Keratinocyte (primary cell): Measurements from ENCODE around the gene IL6R. TPM values are rescaled to one million over a fixed set of nuclear protein-coding genes. Genes with fewer than 3 reads are reported as not detected.

Experiments
- DNase-seq: peaks from one replicate; pipeline ENCODE4 v3.0.0-alpha.2; 2011; ENCODE audit warnings: low read depth, missing footprints, low spot score
- FAIRE-seq: peaks from 2 replicates; lab custom pipeline; 2011; peaks lifted over from hg19 to GRCh38; lab: Jason Lieb, UNC
- H2AFZ ChIP-seq: 2 replicates; pipeline ENCODE4 v1.6.0; 2012; ENCODE audit warnings: low read length, control low read depth, inconsistent platforms; ENCODE audit not compliant: control insufficient read depth
- H3K27ac ChIP-seq: 2 replicates; pipeline ENCODE4 v1.5.1; 2011; ENCODE audit warnings: low read length; ENCODE audit not compliant: control insufficient read depth, insufficient read depth
- H3K27me3 ChIP-seq: 3 replicates; pipeline ENCODE4 v1.6.0; 2011; ENCODE audit warnings: low read length; ENCODE audit not compliant: control insufficient read depth, insufficient read depth; ENCODE audit errors: extremely low read depth
- H3K36me3 ChIP-seq, 2 experiments: 2 replicates in 1 of 2; 3 replicates in 1 of 2; pipeline ENCODE4 v1.5.1; 2011; ENCODE audit warnings: low read length in 2 of 2, mild to moderate bottlenecking in 1 of 2; ENCODE audit not compliant: control insufficient read depth in 2 of 2, insufficient read depth in 2 of 2; ENCODE audit errors: extremely low read depth in 1 of 2
- H3K4me1 ChIP-seq: 3 replicates; pipeline ENCODE4 v1.5.1; 2011; ENCODE audit warnings: low read length; ENCODE audit not compliant: control insufficient read depth, insufficient read depth; ENCODE audit errors: extremely low read depth
- H3K4me2 ChIP-seq: 3 replicates; pipeline ENCODE4 v1.6.0; 2011; ENCODE audit warnings: low read depth, low read length; ENCODE audit not compliant: control insufficient read depth, insufficient read depth; ENCODE audit errors: extremely low read depth
- H3K4me3 ChIP-seq, 3 experiments: fragments of 200-600 bp in 1 of 3; sonication (generic) in 1 of 3; 2 replicates in 2 of 3; 3 replicates in 1 of 3; pipeline ENCODE4 v1.5.1; 2011 to 2016; ENCODE audit warnings: low read length in 3 of 3, mild to moderate bottlenecking in 3 of 3, control low read depth in 2 of 3, inconsistent platforms in 1 of 3, low read depth in 1 of 3, mixed read lengths in 1 of 3, mixed run types in 1 of 3, moderate library complexity in 1 of 3; ENCODE audit not compliant: control insufficient read depth in 2 of 3, insufficient read depth in 2 of 3; ENCODE audit errors: extremely low read depth in 1 of 3
- H3K79me2 ChIP-seq: 2 replicates; pipeline ENCODE4 v1.6.0; 2012; ENCODE audit warnings: low read length; ENCODE audit not compliant: control insufficient read depth, insufficient read depth
- H3K9ac ChIP-seq: 3 replicates; pipeline ENCODE4 v1.6.0; 2011; ENCODE audit warnings: low read length; ENCODE audit not compliant: control insufficient read depth, insufficient read depth; ENCODE audit errors: extremely low read depth
- H3K9me1 ChIP-seq: 3 replicates; pipeline ENCODE4 v1.6.0; 2011; ENCODE audit warnings: low read length; ENCODE audit not compliant: control insufficient read depth, insufficient read depth; ENCODE audit errors: extremely low read depth
- H3K9me3 ChIP-seq: 2 replicates; pipeline ENCODE4 v1.5.1; 2012; ENCODE audit warnings: low read depth, low read length; ENCODE audit not compliant: control insufficient read depth
- H4K20me1 ChIP-seq: 3 replicates; pipeline ENCODE4 v1.6.0; 2011; ENCODE audit warnings: low read length; ENCODE audit not compliant: control insufficient read depth, insufficient read depth; ENCODE audit errors: extremely low read depth
- EZH2 ChIP-seq: IDR thresholded peaks from one replicate; pipeline ENCODE4 v1.6.1; 2012; ENCODE audit warnings: inconsistent platforms, mild to moderate bottlenecking, low read length, moderate library complexity
- dilution Hi-C: fragments of 300-500 bp; cut with MboI; formaldehyde crosslinking; loops from one replicate; pipeline ENCODE4 v1.7.0; 2020; ENCODE audit warnings: low sequenced_read_pairs; ENCODE audit not compliant: extremely low pct_ligation_motif_present
- polyA plus RNA-seq, 5 experiments: library from polyadenylated mRNA; depleted of rRNA in 3 of 5; stranded (reverse) in 3 of 5; stranded (forward) in 1 of 5; unstranded in 1 of 5; fragments of >200 nt; gene quantifications; 1 replicate in 1 of 5; 2 replicates in 3 of 5; 3 replicates in 1 of 5; pipeline versions ENCODE4 v1.2.1 to v1.2.3, GENCODE V29; 2011 to 2012; ENCODE audit warnings: missing spikeins in 2 of 5, low read depth in 1 of 5, low replicate concordance in 1 of 5
- TF ChIP-seq, protein P1 (sequence below), 3 experiments: IDR thresholded peaks in 1 of 3; conservative IDR thresholded peaks in 1 of 3; optimal IDR thresholded peaks in 1 of 3; 2 replicates in 2 of 3; 3 replicates in 1 of 3; pipeline versions ENCODE3 to v1.5.1; 2011; ENCODE audit warnings: low read length in 3 of 3, mild to moderate bottlenecking in 3 of 3, moderate library complexity in 2 of 3, control low read depth in 1 of 3, inconsistent platforms in 1 of 3; ENCODE audit not compliant: insufficient read depth in 2 of 3; ENCODE audit errors: extremely low read depth in 1 of 3

Gene IL6R
- polyA plus RNA-seq, 1 donor (not counting 4 experiments of a cell fraction or from before 2014, with no cell fraction given): 12.6 TPM

DNA sequence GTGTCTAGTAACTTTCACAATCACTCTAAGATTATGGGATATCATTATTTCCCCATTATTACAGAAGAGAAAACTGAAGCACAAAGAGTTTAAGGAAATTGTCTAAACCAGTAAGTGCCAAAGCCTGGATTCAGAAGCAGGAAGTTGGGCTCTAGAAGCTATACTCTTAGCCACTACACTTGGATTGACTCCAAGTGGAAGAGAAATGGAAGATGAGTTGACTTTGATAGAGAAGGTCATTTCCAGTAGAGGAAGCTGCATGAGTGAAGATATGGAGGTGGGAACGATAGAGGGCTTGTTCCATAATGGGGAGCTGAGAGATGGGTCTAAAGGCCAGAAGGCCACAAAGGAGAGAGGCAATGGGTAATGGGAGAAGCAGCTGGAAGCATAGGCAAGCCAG, 85.2 kb downstream of the IL6R start:
- Histone ChIP-seq H3K36me3 (no peaks in the 10 kb centered on the region), H3K27me3 (peaks cover 30% of the 10 kb centered on the region), H3K9me1 (no peaks in the 10 kb centered on the region), H3K27ac (no peak overlapping the region), H3K4me3 (no peak overlapping the region), H3K4me2 (no peak overlapping the region), H2AFZ (no peak overlapping the region), H3K9ac (no peak overlapping the region), H3K79me2 (no peaks in the 10 kb centered on the region), H3K9me3 (no peaks in the 10 kb centered on the region), H4K20me1 (no peaks in the 10 kb centered on the region), H3K4me1 (no peaks in the 10 kb centered on the region)
- dilution Hi-C loops: no loop called here
- DNase-seq: no peak
- no peak for FAIRE-seq
- TF ChIP-seq, protein P1, sequence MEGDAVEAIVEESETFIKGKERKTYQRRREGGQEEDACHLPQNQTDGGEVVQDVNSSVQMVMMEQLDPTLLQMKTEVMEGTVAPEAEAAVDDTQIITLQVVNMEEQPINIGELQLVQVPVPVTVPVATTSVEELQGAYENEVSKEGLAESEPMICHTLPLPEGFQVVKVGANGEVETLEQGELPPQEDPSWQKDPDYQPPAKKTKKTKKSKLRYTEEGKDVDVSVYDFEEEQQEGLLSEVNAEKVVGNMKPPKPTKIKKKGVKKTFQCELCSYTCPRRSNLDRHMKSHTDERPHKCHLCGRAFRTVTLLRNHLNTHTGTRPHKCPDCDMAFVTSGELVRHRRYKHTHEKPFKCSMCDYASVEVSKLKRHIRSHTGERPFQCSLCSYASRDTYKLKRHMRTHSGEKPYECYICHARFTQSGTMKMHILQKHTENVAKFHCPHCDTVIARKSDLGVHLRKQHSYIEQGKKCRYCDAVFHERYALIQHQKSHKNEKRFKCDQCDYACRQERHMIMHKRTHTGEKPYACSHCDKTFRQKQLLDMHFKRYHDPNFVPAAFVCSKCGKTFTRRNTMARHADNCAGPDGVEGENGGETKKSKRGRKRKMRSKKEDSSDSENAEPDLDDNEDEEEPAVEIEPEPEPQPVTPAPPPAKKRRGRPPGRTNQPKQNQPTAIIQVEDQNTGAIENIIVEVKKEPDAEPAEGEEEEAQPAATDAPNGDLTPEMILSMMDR (optimal IDR thresholded peaks at IDR 0.05 in 1 of 3, IDR thresholded peaks at IDR 0.05 in 1 of 3, conservative IDR thresholded peaks at IDR 0.05 in 1 of 3; ENCODE audit: extremely low read depth in 1 of 3, insufficient read depth in 2 of 3, low read length in 3 of 3): no peak
- TF ChIP-seq EZH2: no peak

DNA sequence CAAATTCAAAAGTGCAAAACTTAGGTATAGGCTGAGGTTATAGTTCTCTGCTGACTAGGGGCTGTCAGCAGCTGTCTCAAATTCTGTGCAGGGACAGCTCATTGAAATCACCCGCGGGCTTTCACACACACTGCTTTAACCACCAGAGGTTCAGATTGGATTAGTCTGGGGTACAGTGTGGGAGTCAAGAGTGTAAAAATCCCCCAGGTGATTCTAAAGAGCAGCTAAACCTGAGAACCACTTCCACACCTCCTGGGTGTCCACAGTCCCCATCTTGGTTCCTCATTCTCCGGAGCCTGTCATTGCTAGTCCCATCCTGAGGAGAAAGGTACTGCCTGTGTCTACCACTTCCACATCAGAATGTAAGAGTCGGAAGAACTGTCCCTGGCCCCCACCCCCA, 87.0 kb downstream of the IL6R start:
- H3K27me3 ChIP-seq: peaks cover 18% of the 10 kb centered on the region
- FAIRE-seq: no peak

More for the DNA sequence above, 87.0 kb downstream of the IL6R start:
- TF ChIP-seq EZH2: no peak
- TF ChIP-seq, protein P1 (optimal IDR thresholded peaks at IDR 0.05 in 1 of 3, IDR thresholded peaks at IDR 0.05 in 1 of 3, conservative IDR thresholded peaks at IDR 0.05 in 1 of 3; ENCODE audit: extremely low read depth in 1 of 3, insufficient read depth in 2 of 3, low read length in 3 of 3): no peak
- DNase-seq: no peak
- H2AFZ ChIP-seq: no peak overlapping the region
- no peak overlapping the region for H3K27ac ChIP-seq
- no peaks in the 10 kb centered on the region for H3K9me1 ChIP-seq
- dilution Hi-C loops: no loop called here
- H3K9me3 ChIP-seq: no peaks in the 10 kb centered on the region
- no peaks in the 10 kb centered on the region for H3K36me3 ChIP-seq
- H4K20me1 ChIP-seq: no peaks in the 10 kb centered on the region
- no peaks in the 10 kb centered on the region for H3K79me2 ChIP-seq
- no peak overlapping the region for H3K4me3 ChIP-seq
- H3K4me2 ChIP-seq: no peak overlapping the region
- peaks cover 3% of the 10 kb centered on the region for H3K4me1 ChIP-seq
- H3K9ac ChIP-seq: no peak overlapping the region
